ENCODE data around the gene TMEM134.

- peak; percentile 47; the same call in 2 of the 3 replicates for TF ChIP-seq POU2F2 (IDR thresholded peaks at IDR 0.05; ENCODE audit: borderline replicate concordance, low read depth, low read length)
- peak; percentile 92 for TF ChIP-seq TARDBP (IDR thresholded peaks at IDR 0.05; ENCODE audit: borderline replicate concordance)
- peak; percentile 87 for TF ChIP-seq POLR2A (IDR thresholded peaks at IDR 0.05; ENCODE audit: low read depth, low read length)
- TF ChIP-seq EP300 (IDR thresholded peaks at IDR 0.05; ENCODE audit: borderline replicate concordance in 1 of 2, control insufficient read depth in 1 of 2, low read depth in 2 of 2, low read length in 2 of 2): no peak
- peak; percentile 67 for TF ChIP-seq DPF2 (IDR thresholded peaks at IDR 0.05)
- TF ChIP-seq KDM1A (IDR thresholded peaks at IDR 0.05; ENCODE audit: borderline replicate concordance): no peak
- no peak for TF ChIP-seq CTCF (IDR thresholded peaks at IDR 0.05 in 2 of 3, conservative IDR thresholded peaks at IDR 0.05 in 1 of 3; ENCODE audit: control insufficient read depth in 2 of 3, extremely low read depth in 1 of 3, insufficient read depth in 1 of 3, low read depth in 3 of 3, low read length in 3 of 3)
- TF ChIP-seq JUNB (IDR thresholded peaks at IDR 0.05): no peak
- no peak for TF ChIP-seq REST (IDR thresholded peaks at IDR 0.05; ENCODE audit: low read depth, low read length)
- peak; percentile 90 for TF ChIP-seq CHD2 (IDR thresholded peaks at IDR 0.05; ENCODE audit: borderline replicate concordance, low read depth, low read length)
- TF ChIP-seq NR2C2 (IDR thresholded peaks at IDR 0.05; ENCODE audit: borderline replicate concordance, control insufficient read depth, insufficient read length, low read depth): no peak
- TF ChIP-seq JUND (IDR thresholded peaks at IDR 0.05; ENCODE audit: low read depth, low read length): no peak
- no peak for TF ChIP-seq GABPA (IDR thresholded peaks at IDR 0.05; ENCODE audit: low read depth)
- TF ChIP-seq SMC3 (IDR thresholded peaks at IDR 0.05; ENCODE audit: borderline replicate concordance, low read length): 0 out of 2 replicates have a peak, but pooled peaks have one; percentile 4
Observed at GRCh38 chr11:67428052-67429001, 40.7 kb downstream of the TMEM134 start, which contains the start of gene RPS6KB2.

Data from GM12878 (cell line).